ENCODE measurements around the gene TPM2.

TPM2 gene

DNA sequence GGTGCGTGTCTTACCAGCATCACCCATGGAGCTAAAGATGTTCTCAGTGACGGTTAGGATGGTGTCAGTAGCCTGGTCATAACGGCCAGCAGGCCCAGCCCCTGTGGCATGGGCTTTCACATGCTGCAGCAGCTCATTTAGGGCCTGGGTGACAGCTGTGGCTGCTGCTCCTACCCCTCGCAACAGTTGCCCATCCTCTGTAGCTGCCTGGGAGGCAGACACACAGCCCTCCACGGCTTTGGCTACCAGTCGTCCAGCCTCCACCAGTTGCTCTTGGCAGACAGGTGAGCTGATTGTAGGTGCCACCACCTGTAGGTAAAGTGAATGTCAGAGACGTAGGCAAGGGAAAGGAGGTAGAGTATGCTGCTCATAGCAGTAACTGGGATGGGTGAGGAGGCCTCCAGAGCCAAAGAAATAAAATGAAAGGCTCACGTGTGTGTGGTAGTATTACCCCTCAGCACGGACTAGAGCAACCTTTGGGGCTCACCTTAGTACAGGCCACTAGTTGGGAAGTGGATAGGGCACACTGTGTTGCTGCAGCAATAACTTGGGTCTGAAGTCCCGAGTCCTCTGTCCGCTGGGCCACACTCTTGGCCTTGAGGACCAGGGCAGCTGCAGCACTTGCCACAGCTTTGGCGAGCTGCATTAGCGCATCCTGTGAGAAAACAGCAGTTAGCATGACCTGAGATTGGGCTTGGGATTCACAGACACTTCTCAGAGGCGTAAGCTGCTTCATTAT, 27.6 kb upstream of the TPM2 start:
- no peak overlapping the region for H3K27ac ChIP-seq (ENCODE audit: low read depth, low read length)
- no peak overlapping the region for H3K9ac ChIP-seq (ENCODE audit: low read length)
- no peaks in the 10 kb centered on the region for H3K27me3 ChIP-seq (ENCODE audit: control insufficient read depth in 1 of 2, insufficient read depth in 2 of 2, low read length in 2 of 2)
- H3K4me3 ChIP-seq (ENCODE audit: low read depth in 1 of 2, low read length in 2 of 2) = no peak overlapping the region
- H3K9me3 ChIP-seq (ENCODE audit: low read length) = no peaks in the 10 kb centered on the region
- peaks cover 99% of the 10 kb centered on the region for H3K36me3 ChIP-seq (ENCODE audit: insufficient read depth, low read length)
- no peaks in the 10 kb centered on the region for H3K4me1 ChIP-seq (ENCODE audit: insufficient read depth, low read length)

DNA sequence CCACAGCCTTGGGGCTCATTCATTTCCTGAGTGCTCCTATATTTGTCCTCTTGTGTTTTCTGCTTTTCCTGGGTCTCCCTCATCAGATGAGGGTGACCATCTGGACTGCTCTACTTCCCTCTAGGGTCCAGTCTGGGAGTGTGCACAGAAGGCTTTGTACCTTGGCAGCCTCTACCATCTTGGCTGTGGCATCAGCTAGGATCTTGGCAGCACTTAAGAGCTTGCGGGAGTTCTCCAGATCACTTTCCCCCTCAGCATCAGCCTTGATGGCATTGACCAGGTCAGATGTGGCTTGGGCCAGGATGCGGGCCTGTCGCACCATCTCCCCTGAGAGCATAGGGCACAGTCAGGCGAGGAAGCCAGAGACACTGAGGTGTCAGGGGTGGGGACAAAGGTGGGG, 26.5 kb upstream of the TPM2 start:
- Histone ChIP-seq H3K36me3 (ENCODE audit: insufficient read depth, low read length) (peaks cover 99% of the 10 kb centered on the region), H3K9me3 (ENCODE audit: low read length) (no peaks in the 10 kb centered on the region), H3K27me3 (ENCODE audit: control insufficient read depth in 1 of 2, insufficient read depth in 2 of 2, low read length in 2 of 2) (no peaks in the 10 kb centered on the region), H3K4me3 (ENCODE audit: low read depth in 1 of 2, low read length in 2 of 2) (no peak overlapping the region), H3K9ac (ENCODE audit: low read length) (no peak overlapping the region), H3K4me1 (ENCODE audit: insufficient read depth, low read length) (no peaks in the 10 kb centered on the region), H3K27ac (ENCODE audit: low read depth, low read length) (no peak overlapping the region)

DNA sequence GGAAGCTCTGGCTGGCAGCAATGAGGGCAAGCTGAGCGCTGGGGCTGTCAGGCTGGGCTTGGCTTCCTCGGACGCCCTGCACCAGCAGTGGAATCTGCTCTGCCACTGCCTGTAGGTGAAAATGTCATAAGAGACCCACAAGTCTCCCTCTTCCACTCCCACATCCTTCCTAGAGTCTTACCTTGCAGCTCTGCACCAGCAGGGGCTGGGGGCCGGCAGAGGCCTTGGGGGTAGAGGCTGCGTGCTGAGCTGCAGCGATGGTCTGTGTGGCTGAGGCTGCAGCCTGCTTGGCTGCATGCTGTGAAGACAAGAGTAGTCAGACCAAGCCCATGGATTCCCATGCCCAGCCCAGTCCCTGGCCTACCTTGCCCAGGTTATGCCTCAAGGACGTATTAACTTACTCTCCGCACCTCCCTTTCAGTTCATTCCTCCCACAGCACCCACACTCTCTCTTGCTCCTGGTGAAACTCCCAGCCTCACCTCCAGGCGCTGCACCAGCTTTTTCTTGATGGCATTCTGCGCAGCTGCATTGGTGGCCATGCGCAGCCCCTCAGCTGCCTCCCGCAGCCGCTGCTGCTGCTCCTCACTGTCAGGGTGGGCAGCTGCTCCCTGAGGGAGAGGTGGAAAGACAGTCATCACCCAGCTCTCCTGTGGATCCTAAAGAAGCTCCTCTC, 25.0 kb upstream of the TPM2 start:
- Histone ChIP-seq H3K27me3 (ENCODE audit: control insufficient read depth in 1 of 2, insufficient read depth in 2 of 2, low read length in 2 of 2) (no peaks in the 10 kb centered on the region), H3K9ac (ENCODE audit: low read length) (no peak overlapping the region), H3K4me1 (ENCODE audit: insufficient read depth, low read length) (no peaks in the 10 kb centered on the region), H3K27ac (ENCODE audit: low read depth, low read length) (no peak overlapping the region), H3K4me3 (ENCODE audit: low read depth in 1 of 2, low read length in 2 of 2) (no peak overlapping the region), H3K36me3 (ENCODE audit: insufficient read depth, low read length) (peaks cover 94% of the 10 kb centered on the region), H3K9me3 (ENCODE audit: low read length) (no peaks in the 10 kb centered on the region)

DNA sequence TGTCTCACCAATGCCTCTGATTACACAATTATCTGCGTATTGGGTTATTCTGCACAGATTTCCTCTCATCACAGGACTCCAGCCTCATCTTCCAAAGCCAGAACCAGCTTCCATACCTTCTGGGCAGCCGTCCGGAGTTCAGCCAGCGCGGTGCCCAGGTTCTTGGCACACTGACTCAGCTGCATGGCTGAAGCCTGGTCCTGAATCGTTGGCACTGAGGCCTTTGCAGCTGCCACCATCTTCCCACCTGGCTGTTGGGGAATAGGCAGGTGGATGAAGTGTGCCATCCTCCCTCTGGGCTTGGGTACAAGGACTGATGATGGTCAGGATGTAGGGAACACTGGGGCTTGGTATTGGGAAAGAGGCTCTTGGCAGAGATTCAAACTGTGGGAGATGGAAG, 24.4 kb upstream of the TPM2 start:
- H3K27ac ChIP-seq (ENCODE audit: low read depth, low read length) = no peak overlapping the region

DNA sequence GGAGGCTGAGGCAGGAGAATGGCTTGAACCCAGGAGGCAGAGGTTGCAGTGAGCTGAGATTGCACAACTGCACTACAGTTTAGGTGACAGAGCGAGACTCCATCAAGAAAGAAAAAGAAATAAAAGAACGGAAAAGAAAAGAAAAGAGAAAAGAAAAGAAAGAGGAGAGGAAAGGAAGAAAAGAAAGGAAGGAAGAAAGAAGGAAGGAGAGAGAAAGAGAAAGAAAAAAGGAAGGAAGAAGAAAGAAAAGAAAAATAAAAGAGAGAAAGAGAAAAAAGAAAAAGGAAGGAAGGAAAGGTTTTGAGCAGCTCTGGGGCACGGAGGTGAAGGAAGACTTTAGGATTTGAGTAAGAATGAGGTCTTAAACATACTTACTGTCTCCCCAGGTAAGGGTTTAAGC, 23.9 kb upstream of the TPM2 start:
- H3K4me3 ChIP-seq (ENCODE audit: low read depth in 1 of 2, low read length in 2 of 2) = no peak overlapping the region
- no peaks in the 10 kb centered on the region for H3K4me1 ChIP-seq (ENCODE audit: insufficient read depth, low read length)
- no peaks in the 10 kb centered on the region for H3K9me3 ChIP-seq (ENCODE audit: low read length)
- H3K27me3 ChIP-seq (ENCODE audit: control insufficient read depth in 1 of 2, insufficient read depth in 2 of 2, low read length in 2 of 2) = no peaks in the 10 kb centered on the region
- no peak overlapping the region for H3K27ac ChIP-seq (ENCODE audit: low read depth, low read length)
- H3K36me3 ChIP-seq (ENCODE audit: insufficient read depth, low read length) = peaks cover 91% of the 10 kb centered on the region
- H3K9ac ChIP-seq (ENCODE audit: low read length) = no peak overlapping the region

More for the DNA sequence above, 24.4 kb upstream of the TPM2 start:
- no peaks in the 10 kb centered on the region for H3K9me3 ChIP-seq (ENCODE audit: low read length)
- H3K4me1 ChIP-seq (ENCODE audit: insufficient read depth, low read length) = no peaks in the 10 kb centered on the region
- peaks cover 91% of the 10 kb centered on the region for H3K36me3 ChIP-seq (ENCODE audit: insufficient read depth, low read length)
- no peak overlapping the region for H3K4me3 ChIP-seq (ENCODE audit: low read depth in 1 of 2, low read length in 2 of 2)
- H3K27me3 ChIP-seq (ENCODE audit: control insufficient read depth in 1 of 2, insufficient read depth in 2 of 2, low read length in 2 of 2) = no peaks in the 10 kb centered on the region
- no peak overlapping the region for H3K9ac ChIP-seq (ENCODE audit: low read length)

DNA sequence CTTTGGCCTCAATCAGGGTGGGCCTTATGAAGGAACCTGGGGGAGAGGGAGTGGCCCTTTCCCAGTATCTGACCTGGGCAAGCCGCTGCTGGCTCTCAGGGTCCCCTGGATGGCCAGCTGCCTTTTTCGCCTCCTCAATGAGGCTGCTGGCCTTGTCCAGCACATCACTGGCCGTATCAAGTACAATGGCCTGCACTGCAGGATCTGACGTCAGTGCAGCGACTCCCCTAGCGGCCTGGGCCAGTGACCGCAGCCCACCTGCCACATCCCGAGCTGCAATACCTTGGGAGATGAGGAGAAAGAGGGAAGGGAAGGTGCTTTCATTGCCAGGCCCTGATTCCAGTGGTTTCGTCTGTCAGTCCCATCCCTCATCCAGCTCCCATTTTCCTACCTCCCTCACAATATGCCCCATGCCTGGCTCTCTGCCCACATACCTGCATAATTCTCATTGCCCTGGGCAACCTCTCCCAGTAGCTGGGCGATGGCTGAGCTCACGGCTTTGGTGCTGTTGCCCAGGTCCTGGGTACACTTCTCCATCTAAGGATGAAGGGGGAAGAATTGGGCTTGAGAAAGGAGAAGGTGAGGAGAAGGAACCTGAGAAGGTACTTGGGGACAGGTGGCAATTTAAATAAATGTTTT, 23.2 kb upstream of the TPM2 start:
- no peak overlapping the region for H3K4me3 ChIP-seq (ENCODE audit: low read depth in 1 of 2, low read length in 2 of 2)
- no peak overlapping the region for H3K27ac ChIP-seq (ENCODE audit: low read depth, low read length)
- H3K4me1 ChIP-seq (ENCODE audit: insufficient read depth, low read length) = no peaks in the 10 kb centered on the region
- H3K36me3 ChIP-seq (ENCODE audit: insufficient read depth, low read length) = peaks cover 91% of the 10 kb centered on the region
- H3K9me3 ChIP-seq (ENCODE audit: low read length) = no peaks in the 10 kb centered on the region
- no peaks in the 10 kb centered on the region for H3K27me3 ChIP-seq (ENCODE audit: control insufficient read depth in 1 of 2, insufficient read depth in 2 of 2, low read length in 2 of 2)
- H3K9ac ChIP-seq (ENCODE audit: low read length) = no peak overlapping the region

DNA sequence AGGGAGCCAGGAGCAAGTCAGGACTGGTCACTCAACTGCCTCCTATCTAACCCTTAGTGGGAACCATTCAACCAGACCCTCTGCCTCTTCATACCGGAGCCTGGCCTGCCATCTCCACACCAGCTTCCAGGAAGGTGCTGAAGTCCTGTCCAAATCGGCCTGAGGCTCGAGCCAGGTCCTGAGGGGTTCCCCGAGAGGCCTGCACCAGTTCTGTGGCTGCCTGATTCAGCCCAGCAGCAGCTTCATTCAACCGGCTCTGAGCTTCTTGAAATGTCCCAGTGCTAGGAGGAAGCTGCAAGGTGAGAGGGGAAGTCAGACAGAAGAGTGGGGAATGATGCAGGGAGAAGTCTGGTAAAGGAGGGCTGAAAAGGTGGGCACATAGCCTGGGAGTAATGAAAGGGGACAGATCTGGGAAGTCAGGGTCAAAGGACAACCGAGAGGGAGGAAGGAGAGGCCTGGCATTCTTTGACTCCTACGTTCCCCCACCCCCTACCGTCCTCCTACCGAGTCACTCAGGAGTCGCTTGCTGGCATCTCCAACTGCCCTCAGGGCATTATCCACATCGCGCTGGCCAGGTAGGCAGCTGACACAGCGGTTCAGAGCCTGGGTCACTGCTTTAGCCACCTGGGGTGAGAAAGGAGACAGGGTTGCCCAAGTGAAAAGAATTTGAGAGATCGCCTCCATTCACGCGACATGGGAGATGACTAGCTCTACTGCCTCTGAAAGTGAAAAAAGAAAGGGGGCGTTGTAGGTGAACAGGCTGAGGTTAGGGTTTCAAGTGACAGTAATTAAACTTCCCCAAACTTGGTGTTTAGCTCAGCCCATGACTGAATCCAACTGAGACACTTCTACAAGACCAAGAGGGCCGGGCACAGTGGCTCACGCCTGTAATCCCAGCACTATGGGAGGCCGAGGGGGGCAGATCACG, 22.0 kb upstream of the TPM2 start:
- no peaks in the 10 kb centered on the region for H3K9me3 ChIP-seq (ENCODE audit: low read length)
- H3K27ac ChIP-seq (ENCODE audit: low read depth, low read length) = no peak overlapping the region
- H3K4me3 ChIP-seq (ENCODE audit: low read depth in 1 of 2, low read length in 2 of 2) = no peak overlapping the region
- peaks cover 91% of the 10 kb centered on the region for H3K36me3 ChIP-seq (ENCODE audit: insufficient read depth, low read length)
- no peaks in the 10 kb centered on the region for H3K27me3 ChIP-seq (ENCODE audit: control insufficient read depth in 1 of 2, insufficient read depth in 2 of 2, low read length in 2 of 2)
- H3K4me1 ChIP-seq (ENCODE audit: insufficient read depth, low read length) = no peaks in the 10 kb centered on the region
- H3K9ac ChIP-seq (ENCODE audit: low read length) = no peak overlapping the region

DNA sequence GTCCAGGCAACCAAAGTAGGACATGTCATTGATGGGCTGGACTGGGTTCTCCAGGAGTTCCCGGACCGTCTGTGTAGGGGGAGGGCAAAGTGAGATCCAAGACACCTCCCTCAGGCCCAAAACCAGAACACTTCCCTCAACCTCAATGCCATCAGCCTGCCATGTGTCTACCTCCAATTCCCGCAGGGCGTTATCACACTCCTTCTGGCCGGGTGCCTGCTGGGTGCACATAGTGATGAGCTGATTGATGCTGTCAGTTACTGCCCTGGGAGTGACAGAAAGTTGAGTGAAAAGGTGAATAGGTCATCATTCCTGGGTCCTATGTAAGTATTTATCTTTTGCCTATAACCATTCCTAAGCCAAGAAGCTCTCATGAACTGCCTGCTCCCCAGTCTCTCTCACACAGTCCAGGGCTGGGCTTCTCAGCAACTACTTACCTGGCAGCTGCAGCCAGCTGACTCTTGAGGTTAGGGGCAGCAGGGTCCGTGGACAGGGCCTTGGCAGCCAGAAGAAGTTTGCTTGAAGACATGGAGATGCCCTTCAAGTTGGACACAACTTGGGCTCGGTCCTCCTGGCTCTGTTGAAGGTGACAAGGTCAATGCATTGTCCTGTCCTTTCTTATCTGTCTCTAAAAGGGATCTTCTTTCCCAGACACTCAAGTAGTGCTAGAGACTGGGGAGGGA, 21.2 kb upstream of the TPM2 start:
- no peaks in the 10 kb centered on the region for H3K4me1 ChIP-seq (ENCODE audit: insufficient read depth, low read length)
- H3K9ac ChIP-seq (ENCODE audit: low read length) = no peak overlapping the region
- H3K27me3 ChIP-seq (ENCODE audit: control insufficient read depth in 1 of 2, insufficient read depth in 2 of 2, low read length in 2 of 2) = no peaks in the 10 kb centered on the region
- no peaks in the 10 kb centered on the region for H3K9me3 ChIP-seq (ENCODE audit: low read length)
- H3K4me3 ChIP-seq (ENCODE audit: low read depth in 1 of 2, low read length in 2 of 2) = no peak overlapping the region
- peaks cover 91% of the 10 kb centered on the region for H3K36me3 ChIP-seq (ENCODE audit: insufficient read depth, low read length)
- H3K27ac ChIP-seq (ENCODE audit: low read depth, low read length) = no peak overlapping the region

DNA sequence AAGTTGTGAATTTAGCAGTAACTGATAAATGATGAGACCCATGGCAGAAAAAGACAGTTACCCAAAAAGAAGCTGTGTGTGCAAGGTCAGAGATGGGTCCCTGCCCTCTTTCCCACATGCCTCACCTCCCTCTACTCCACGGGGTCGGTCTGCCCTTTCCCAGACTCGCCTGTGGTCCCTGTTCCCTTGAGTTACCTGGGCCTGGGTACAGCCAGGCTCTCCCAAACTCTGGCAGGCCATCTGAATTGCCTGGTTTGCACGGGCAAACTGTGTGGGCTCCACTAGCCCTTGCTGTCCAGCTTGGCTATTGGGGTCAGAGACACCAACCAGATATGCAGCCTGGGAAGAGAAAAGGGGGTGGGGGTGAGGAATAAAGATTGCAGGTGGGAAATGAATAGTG, 18.4 kb upstream of the TPM2 start:
- Histone ChIP-seq H3K9me3 (ENCODE audit: low read length) (no peaks in the 10 kb centered on the region), H3K4me3 (ENCODE audit: low read depth in 1 of 2, low read length in 2 of 2) (no peak overlapping the region), H3K9ac (ENCODE audit: low read length) (no peak overlapping the region), H3K27me3 (ENCODE audit: control insufficient read depth in 1 of 2, insufficient read depth in 2 of 2, low read length in 2 of 2) (no peaks in the 10 kb centered on the region), H3K4me1 (ENCODE audit: insufficient read depth, low read length) (no peaks in the 10 kb centered on the region), H3K36me3 (ENCODE audit: insufficient read depth, low read length) (peaks cover 91% of the 10 kb centered on the region), H3K27ac (ENCODE audit: low read depth, low read length) (no peak overlapping the region)

DNA sequence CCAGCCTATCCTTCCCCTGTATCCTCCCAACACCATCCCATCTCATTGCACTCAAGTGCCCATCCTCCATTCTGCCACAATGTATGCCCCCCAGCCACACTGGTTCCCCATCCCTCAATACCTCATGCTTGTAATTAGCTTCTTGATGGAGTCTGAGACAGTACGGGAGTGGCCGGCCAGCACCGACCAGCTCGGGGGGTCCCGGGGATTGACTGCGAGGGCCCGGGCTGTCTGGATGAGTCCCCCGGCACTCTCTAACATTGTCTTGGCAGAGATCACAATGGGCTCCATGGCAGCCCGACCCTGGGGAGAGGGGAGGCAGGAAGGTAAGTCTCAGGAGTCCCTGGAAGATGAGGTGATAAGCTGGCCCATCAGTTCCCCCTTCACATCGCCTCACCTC, 17.2 kb upstream of the TPM2 start:
- H3K27ac ChIP-seq (ENCODE audit: low read depth, low read length) = no peak overlapping the region
- no peak overlapping the region for H3K9ac ChIP-seq (ENCODE audit: low read length)
- H3K4me3 ChIP-seq (ENCODE audit: low read depth in 1 of 2, low read length in 2 of 2) = no peak overlapping the region
- no peaks in the 10 kb centered on the region for H3K9me3 ChIP-seq (ENCODE audit: low read length)
- H3K27me3 ChIP-seq (ENCODE audit: control insufficient read depth in 1 of 2, insufficient read depth in 2 of 2, low read length in 2 of 2) = no peaks in the 10 kb centered on the region
- H3K36me3 ChIP-seq (ENCODE audit: insufficient read depth, low read length) = peaks cover 90% of the 10 kb centered on the region
- no peaks in the 10 kb centered on the region for H3K4me1 ChIP-seq (ENCODE audit: insufficient read depth, low read length)
